ENCODE measurements around the gene ANKMY1.
A peak's percentile ranks its signal among the peaks of the same experiment; 100 is the strongest.

Gene ANKMY1

DNA sequence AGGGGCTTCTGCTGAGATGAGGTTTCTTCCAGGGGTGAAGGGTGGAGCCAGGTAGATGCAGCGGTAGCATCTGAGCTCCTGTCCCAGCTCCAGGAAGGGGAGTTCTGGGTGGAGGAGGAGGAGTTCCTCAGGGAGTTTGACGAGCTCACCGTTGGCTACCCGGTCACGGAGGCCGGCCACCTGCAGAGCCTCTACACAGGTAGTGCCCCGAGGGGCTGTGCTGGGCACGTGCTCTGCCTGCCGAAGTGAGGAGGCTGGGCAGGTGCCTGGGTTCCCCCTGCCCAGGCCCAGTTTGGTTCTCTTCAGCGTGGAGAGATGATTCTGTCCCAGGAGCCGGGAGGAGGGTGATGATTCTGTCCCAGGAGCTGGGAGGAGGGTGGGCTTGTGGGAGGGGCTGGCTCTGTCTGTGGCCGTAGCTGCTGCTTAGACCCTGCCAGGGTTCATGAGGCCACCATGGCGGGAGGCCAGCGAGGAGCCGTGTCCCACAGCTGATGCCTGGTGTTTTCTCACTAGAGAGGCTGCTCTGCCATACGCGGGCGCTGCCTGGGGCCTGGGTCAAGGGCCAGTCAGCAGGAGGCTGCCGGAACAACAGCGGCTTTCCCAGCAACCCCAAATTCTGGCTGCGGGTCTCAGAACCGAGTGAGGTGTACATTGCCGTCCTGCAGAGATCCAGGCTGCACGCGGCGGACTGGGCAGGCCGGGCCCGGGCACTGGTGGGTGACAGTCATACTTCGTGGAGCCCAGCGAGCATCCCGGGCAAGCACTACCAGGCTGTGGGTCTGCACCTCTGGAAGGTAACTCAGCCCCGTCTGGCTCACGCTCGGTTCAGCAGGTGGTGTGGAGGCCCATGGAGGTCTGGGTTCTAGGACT is 37.0 kb upstream of the ANKMY1 start:
- no peak for DNase-seq

DNA sequence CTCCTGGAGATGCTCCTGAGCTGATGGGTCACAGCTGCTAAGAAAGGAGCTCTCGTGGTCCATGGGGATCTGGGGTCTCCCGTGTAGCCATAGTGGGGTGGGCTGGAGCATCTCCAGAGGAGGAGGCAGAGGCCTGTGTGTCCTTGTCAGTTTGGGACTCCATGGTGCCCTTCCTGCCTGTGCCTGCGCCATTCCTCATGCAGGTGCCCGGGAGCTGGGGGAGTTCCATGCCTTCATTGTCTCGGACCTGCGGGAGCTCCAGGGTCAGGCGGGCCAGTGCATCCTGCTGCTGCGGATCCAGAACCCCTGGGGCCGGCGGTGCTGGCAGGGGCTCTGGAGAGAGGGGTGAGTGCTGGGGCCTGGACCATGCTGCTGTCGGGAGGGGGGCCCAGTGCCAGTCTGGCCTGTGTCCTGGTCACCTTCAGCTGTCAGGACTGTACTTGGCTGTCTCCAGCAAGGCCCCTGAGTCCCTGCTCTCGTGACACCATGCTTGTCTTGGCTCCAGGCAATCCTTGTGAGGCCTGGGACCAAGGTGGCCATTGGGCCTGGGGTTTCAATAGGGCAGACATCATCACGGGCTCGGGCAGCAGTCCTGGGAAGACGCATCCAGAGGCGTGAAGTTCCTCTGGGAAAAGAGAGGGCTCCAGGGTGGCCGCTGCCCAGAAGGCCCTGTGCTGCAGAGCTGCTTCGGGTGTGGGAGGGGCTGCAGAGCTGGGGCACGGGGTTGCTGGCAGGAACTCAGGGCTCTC is 36.1 kb upstream of the ANKMY1 start:
- no peak for DNase-seq

DNA sequence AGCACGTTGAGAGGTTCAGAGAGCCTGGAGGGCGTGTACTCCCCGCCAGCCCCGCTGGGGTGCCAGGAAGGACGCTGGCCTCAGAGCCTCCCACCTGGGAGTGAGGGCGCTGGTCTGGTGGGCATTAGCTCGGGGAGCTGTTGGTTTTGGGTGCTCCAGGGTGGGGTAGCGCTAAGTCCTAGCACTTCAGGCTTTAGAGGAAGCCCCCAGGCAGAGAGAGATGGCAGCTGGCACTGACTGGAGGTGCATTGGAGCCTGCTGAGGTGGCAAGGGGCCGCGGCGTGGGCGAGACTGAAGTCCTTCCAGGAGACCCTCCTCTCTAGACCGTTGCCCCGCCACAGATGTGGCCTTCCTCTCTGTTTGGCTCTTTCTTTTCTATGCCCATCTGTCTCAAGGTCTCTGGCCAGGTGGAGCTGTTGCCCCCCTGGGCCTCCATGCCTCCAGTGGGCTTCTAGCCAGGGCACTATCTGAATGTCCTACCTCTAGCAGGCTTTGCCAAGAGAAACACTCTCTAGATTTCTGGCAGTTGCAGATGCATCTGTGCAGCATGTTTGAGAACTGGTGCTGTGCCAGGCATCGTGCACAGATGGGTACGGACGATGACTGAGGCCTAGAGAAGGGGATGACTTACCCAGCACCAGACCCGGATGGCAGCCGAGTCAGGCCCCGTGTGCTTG is 35.4 kb upstream of the ANKMY1 start:
- DNase-seq: no peak

DNA sequence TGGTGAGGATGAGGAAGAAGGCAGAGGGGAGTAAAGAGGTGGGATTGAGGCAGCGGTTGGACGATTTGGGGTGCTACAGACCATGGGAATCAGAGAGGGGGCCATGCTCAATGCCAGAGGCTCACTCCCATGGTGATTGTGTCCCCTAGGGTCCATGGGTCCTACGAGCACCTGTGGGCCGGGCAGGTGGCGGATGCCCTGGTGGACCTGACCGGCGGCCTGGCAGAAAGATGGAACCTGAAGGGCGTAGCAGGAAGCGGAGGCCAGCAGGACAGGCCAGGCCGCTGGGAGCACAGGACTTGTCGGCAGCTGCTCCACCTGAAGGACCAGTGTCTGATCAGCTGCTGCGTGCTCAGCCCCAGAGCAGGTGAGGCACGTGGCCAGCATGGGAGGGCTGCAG is 34.0 kb upstream of the ANKMY1 start:
- no peak for DNase-seq

DNA sequence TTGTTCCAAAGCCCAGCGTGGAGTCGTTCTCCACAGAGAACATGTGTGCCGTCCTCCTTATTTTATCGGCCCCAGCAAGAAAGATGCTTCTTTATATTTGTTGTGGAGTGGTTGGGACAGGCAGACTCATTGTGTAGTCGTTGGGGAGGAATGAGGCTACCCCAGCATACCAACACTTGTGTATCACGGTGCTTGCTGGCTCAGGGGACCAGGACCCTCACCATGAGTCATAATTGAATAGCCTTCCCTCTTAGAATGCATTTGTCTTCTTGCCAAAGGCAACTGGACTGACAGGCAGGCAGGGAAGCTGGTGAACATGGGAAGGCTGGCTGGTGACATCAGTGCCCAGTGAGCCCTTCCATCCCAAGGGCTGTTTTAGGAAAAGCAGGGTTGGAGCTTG is 33.4 kb upstream of the ANKMY1 start:
- peak; percentile 55 for DNase-seq

DNA sequence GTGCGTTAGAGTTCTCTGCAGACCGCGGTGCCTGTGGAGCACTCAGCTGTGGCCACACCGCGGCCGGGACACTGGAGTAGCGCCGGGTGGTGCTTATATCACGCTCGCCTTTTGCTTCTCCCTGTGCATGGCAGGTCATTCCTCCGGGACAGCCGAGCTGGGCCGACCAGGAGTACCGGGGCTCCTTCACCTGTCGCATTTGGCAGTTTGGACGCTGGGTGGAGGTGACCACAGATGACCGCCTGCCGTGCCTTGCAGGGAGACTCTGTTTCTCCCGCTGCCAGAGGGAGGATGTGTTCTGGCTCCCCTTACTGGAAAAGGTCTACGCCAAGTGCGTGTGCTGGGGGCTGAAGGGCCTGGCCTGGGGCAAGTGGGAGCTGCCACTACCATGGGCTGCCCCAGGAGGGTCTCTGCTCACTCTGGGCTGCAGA is 32.9 kb upstream of the ANKMY1 start:
- DNase-seq: no peak

DNA sequence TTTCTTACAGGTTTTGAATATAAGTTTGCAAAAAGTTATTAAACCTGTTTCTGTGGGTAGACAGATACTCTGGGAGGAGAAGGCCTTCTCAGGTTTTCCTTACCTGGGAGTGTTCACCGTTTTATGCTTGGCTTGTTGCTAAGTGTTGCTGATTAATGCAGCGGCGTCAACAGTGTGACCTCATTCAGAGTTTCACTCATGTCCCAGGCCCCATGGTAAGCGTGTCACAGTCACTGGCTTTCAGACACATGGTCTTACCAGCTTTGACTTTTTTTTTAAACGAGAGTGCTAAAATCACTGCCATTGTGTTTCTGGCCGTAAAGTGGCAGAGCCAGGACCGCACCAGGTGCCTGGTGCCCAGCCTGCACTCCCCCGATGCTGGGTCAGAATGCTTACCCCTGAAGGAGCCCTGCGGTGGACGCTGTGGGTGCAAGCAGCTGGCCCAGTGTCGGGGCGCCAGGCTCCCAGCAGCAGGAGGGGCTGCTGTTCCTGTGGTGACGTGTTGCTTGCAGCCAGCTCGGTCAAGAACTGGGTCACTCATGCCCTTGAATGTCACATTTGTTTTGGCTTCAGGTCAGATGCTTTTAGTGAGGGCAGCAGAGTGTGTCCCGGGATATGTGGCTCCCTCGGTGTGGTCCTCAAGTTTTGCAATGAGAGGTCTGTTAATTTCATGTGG is 32.2 kb upstream of the ANKMY1 start:
- DNase-seq: no peak

DNA sequence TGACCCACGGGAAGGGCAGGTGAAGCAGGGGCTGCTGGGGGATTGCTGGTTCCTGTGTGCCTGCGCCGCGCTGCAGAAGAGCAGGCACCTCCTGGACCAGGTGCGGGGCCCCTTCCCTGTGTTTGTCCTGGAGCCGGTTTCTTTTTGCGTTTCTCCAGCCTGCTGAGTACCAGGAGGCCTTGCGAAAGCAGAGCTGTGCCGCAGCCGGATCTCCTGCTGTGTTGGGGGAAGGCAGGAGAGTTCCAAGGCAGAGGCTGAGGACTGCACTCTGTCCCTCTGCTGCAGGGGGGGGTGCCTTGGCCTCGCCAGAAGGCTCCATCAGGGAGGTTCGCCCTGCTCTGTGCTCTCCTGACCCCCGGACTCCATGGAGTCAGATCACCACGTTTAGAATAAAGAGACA is 31.6 kb upstream of the ANKMY1 start:
- no peak for DNase-seq

DNA sequence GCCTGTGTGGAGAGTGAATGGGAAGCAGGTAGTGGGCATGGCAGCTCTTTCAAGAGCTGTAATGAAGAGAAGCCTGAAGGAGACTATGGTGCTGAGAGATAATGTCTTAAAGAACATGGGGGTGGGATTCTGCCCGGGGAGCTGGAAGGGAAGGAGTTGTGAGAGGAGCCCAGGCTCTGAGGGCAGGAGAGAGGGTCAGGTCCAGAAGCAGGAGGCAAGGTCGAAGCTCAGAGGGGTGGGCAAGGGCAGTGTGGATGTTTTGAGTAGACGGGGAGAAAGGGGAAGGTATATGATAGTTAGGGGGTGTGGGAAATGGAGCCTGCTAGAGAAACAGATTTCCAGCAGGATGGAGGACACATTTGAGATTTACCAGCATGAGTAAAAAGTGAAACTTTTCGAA is 30.9 kb upstream of the ANKMY1 start:
- no peak for DNase-seq

DNA sequence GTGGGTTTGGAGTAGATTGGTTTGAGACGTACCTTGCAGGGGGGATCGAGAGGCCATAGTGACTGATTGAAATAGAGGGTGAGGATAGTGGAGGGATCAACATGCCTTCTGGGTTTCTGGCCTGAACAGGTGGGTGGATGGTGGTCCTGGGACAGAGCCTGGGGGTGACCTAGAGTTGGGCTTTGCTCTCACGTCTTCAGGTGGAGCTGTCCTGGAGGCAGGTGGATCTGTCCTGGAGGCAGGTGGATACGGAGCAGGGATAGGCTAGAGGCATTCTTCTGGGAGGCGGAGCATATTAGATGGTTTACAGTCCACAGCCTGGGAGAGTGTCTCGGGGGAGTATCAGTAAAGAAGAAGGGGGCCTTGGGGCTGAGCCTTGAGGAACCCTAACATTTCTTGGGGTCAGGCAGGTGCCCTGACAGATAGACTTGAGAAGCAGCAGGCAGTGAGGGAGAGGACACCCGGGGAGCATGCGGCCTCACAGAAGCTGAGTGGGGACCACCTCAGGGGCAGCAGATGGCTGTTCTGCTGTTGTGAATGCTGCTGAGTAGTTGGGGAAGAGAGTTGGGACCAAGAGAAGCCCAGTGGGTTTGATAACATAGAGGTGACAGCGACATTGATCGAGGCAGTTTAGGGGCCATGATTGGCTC is 30.3 kb upstream of the ANKMY1 start:
- DNase-seq: no peak

DNA sequence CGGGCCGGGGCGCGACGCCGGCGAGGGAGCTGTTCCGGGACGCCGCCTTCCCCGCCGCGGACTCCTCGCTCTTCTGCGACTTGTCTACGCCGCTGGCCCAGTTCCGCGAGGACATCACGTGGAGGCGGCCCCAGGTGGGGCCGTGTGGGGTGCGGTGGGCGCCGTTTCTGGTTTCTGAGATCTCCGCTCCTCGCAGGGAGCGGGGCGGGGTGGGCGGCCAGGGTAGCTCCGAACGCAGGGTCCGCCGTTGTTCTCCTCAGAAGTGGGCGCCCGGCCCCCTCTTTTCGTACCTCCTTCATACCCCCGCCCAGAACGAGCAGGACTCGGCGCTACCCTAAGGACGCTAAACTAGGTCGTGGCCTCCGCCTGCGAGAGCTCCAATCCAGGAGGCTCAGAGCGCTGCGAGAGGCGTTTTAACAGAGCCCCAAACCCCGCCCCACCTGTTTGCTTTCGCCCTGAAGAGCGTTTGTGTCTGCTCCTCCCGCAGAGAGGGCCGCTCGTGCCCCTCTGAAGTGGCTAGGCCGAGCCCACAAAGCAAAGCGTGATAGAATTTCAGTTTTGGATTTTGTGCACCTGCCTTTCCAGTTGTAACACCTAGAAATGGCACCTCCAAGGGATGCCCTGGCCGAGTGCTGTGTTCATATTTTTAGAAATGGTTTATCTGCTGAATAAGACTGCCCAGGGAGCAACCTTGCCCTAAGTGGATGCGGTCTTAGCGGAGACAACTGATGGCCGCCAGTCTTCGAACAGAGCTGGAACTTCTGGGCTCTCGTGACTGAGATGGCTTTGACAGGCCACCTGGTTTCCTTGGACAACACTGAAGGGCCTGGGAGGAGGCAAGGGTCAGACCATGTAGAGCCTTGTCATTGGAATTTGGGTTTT is 29.4 kb upstream of the ANKMY1 start:
- DNase-seq: no peak

DNA sequence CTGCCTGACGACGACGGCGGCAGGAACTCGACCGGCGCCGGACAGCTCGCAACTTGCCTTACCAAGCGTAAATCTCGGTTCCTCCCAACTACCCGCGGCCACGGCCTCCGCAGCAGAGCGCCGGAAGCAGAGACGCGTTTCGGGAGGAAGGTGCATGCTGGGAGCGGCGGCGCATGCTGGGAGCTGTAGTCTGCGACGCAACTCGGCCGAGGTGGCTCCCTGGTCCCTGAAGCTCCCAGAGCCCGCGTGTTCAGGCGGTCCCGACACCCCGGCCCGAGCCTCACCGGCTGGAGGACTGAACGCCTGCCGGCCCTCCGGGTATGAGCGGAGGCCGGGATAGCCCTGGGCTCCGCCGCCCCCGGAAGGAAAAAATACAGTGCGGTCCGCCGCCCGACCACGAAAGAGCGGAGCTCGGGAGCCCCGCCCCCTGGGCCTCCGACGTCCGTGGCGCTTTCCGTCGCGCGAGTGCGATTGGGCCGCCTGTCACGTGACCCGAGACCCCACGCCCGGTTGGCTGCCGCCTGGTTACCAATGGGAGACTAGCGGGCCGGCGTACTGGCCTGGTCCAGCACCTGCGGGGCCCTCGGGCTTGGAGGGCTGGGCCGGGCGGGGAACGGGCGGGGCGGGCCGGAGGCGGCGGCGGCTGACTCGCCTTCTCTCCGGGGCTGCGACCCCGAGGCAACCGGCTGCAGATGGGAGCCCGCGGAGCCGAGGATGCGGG is 28.6 kb upstream of the ANKMY1 start, which contains the start of gene CAPN10:
Gene CAPN10, plus strand, starts transcription at position 537 of the 721 bp plus-strand sequence. Its CDS starts 178 bp downstream, at position 715.
- peak; percentile 92 for DNase-seq

DNA sequence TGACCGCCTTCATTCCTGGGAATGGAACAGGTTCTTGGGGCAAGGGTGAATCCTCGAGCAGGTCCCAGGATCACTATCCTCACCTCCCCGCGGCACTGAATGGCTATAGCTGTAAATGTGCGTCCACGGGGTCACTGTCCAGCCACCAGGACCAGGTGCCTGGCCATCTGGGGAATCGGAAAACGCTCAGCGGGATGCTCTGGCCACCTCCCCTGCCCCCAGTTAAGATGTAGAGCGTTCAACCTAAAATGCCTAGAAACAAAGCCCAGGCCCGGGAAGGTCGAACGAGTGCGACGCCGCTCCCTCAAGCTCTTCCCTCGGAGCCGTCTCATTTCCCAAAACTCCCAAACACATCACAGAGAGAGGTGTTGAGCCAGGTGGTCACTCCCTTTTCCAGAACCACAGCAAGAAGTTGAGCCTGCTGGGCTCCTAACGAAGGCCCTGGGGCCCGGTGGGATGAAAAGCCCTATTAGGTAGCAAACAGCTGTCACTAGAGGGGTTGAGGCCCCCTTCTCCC is 28.0 kb upstream of the ANKMY1 start:
- no peak for DNase-seq

DNA sequence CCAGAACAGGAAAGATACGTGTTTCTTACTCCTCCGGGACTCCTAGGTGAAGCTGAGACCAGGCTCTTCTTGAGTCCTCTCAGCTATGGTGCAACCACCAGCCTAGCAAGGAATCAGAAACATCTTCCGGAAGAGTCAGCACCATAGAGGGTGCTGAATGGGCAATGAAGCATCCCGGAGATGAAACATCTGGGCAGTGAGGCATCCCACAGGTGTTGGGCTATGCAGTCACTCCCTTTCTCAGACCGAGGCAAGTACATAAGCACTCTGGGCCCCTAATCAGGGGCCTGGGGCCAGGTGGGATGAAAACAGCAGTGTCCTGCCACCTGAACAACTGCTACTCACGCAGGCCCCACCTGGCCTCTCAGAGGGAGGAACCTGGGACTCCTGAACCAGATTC is 27.3 kb upstream of the ANKMY1 start:
- DNase-seq: no peak

DNA sequence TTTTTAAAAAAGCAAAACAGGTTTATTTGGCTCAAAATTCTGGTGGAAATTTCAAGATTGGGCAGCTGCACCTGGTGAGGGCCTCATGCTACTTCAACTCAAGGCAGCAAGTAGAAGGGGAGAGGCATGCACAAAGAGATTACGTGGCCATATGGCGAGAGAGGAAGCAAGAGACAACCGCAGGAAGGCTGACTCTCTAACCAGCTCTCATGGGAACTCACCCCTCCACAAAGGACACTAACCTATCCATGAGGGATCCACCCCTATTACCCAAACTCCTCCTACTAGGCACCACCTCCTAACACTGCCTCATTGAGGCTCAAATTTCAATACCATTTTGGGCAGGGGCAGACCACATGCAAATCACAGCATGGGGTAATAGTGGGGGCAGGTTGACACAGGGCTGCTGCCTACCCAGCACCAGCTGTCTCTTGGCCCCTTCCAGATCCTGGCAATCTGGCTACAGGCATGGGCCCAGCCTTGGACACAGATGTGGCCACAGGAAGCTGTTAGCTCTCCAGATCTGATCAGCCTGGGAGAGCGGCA is 26.8 kb upstream of the ANKMY1 start:
- DNase-seq: peak; percentile 35

DNA sequence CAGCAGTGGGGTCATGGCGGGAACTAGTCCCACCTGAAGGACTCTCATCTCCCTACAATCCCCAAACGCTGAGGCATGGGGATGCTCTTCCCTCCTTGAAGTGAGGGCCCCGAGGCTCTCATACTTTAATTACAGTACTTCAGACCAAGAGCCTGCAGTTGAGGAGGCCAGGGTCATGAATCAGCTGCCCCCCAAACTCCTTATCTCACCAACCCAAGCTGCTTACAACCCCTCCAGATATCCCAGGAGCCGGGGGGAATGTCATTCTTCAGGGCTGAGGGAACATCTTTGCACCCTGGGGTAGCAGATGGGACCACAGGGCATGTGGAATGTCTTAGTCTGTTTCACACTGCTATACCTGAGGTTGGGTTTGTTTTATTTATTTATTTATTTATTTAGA is 26.0 kb upstream of the ANKMY1 start:
- DNase-seq: no peak

DNA sequence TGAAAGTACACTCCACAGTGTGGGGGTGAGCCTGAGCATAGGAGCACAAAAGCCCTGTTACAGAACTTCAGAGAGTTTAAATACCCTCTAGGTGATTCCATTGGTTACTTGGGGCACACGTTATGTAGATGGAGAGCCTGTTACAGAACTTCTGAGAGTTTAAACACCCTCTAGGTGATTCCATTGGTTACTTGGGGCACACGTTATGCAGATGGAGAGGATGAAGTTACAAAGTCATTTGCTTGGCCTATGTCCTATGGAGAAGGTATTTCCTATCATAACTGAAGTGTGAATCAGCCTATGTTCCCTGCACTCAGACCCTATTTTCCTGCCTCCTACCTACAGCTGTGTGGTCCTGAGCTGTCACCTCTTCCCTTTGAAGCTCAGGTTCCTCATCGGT is 25.0 kb upstream of the ANKMY1 start:
- no peak for DNase-seq

DNA sequence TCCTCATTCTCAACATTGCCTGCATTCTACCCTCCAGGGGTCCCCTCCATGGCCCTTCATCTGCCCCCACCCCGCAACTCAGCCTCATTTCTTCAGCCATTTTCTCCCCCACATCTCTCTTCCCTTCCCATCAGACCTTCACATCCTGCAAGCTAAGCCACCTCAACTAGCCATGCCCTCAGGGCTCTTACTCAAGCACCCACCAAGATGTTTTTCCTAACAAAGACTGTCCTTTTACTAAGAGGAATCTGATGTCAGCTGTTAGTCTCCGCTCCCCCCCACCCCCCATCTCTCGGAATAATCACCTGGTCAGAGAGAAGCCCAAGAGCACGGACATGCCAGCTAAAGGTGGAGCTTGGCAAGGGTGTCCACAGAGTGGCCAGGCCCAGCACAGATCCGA is 24.0 kb upstream of the ANKMY1 start:
- no peak for DNase-seq

DNA sequence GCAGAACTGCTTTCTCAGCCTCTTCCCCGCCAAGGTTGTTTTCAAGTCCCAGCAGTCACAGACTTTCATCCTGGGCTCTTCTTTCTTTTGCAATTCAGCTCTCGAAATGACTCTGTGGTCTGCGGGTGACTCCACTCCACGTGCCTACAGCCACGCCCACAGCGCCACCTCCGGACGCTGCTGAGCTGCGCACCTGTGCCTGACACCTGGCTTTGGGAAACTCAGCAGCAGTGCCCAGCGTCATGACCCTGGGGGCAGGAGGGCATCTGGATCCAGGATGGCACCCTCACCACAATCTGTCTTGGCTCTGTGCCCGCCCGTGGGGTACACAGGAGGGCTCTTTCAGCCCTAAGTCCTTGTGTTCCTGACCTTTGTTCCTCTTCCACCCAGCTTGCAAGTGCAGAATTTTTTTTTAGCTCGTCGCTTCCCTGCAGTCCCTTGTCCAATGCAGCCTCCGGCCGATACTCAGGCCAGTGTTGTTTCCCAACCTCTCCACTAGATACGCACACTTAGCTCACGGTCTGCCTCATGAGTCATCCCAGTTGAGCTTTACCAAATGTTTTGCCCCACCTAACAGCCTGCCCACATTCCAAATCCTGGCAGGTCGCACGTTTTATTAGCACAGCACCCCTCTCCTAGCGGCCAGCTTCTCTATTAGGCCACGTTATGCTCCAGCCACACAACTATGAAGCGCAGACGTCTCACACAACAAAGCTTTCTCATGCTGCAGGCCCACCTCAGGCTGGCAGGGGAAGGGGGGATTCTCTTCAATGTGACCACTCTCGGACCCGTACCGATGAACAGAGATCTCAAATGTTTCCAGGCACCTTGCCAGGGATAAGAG is 22.2 kb upstream of the ANKMY1 start:
- DNase-seq: peak; percentile 32

All from fibroblast of skin of right quadriceps (primary cell).